ENCODE measurements around the gene MLLT10. TPM values are rescaled to one million over a fixed set of nuclear protein-coding genes. Genes with fewer than 3 reads are reported as not detected.

MLLT10 gene
- total RNA-seq, 1 experiment from 2014 or later = 60.1 TPM

- ATAC-seq = no peak
- H3K27ac Mint-ChIP-seq = peak overlapping the region; percentile 5; the same call in 1 of the 2 replicates
- no peaks in the 10 kb centered on the region for H3K27me3 Mint-ChIP-seq (ENCODE audit: low read depth)
- ChIA-PET POLR2A (interaction anchor here (1.0 kb wide), 1 partner anchor 12 kb away, joined by 3 read pairs; no protein-coding TSS in a partner anchor), CTCF (no interaction called here)
- no peak for DNase-seq (ENCODE audit: low spot score)
- H3K36me3 Mint-ChIP-seq = peaks cover 37% of the 10 kb centered on the region
- H3K9me3 Mint-ChIP-seq = peaks cover 33% of the 10 kb centered on the region
- H3K4me1 Mint-ChIP-seq = peaks cover 16% of the 10 kb centered on the region
- no peak overlapping the region for H3K4me3 Mint-ChIP-seq
- TF ChIP-seq USF1 (CRISPR knock-in tag; IDR thresholded peaks at IDR 0.05) (no peak), PRRX2 (CRISPR knock-in tag; IDR thresholded peaks at IDR 0.05) (no peak), PRDM15 (CRISPR knock-in tag; IDR thresholded peaks at IDR 0.05) (no peak), CDX4 (CRISPR knock-in tag; IDR thresholded peaks at IDR 0.05; ENCODE audit: borderline replicate concordance) (no peak), ZNF281 (CRISPR knock-in tag; IDR thresholded peaks at IDR 0.05) (no peak), ZMAT4 (CRISPR knock-in tag; IDR thresholded peaks at IDR 0.05) (no peak), ZBTB43 (CRISPR knock-in tag; IDR thresholded peaks at IDR 0.05) (no peak), ATF1 (CRISPR knock-in tag; IDR thresholded peaks at IDR 0.05) (no peak), ERG (CRISPR knock-in tag; IDR thresholded peaks at IDR 0.05) (no peak), GTF2I (CRISPR knock-in tag; conservative IDR thresholded peaks at IDR 0.05) (no peak), ZNF232 (CRISPR knock-in tag; IDR thresholded peaks at IDR 0.05) (no peak), ZNF416 (CRISPR knock-in tag; IDR thresholded peaks at IDR 0.05) (no peak)
Measured at GRCh38 chr10:21702633-21703111, 168.6 kb downstream of the MLLT10 start.

GRCh38 chr10:21705142-21705827 lies 171.3 kb downstream of the MLLT10 start:
- ChIA-PET CTCF (no interaction called here), POLR2A (interaction anchor here (0.5 kb wide), 1 partner anchor 125 kb away, joined by 8 read pairs; no protein-coding TSS in a partner anchor)
- Mint-ChIP-seq H3K27me3 (ENCODE audit: low read depth) (no peaks in the 10 kb centered on the region), H3K4me1 (peaks cover 21% of the 10 kb centered on the region), H3K4me3 (no peak overlapping the region), H3K27ac (no peak overlapping the region), H3K9me3 (peaks cover 11% of the 10 kb centered on the region), H3K36me3 (peaks cover 19% of the 10 kb centered on the region)
- DNase-seq (ENCODE audit: low spot score) (no peak), ATAC-seq (no peak; the same call in 1 of the 2 replicates)
- TF ChIP-seq ARID4B (CRISPR knock-in tag; IDR thresholded peaks at IDR 0.05; ENCODE audit: borderline replicate concordance) (no peak), CDX4 (CRISPR knock-in tag; IDR thresholded peaks at IDR 0.05; ENCODE audit: borderline replicate concordance) (no peak)

Data from WTC11 (cell line).